ENCODE measurements around the gene STX1B.
"Not testable (repeated sequence)": the region's sequence is repeated elsewhere in the genome, so short reads cannot be mapped to it uniquely, and the experiment has no call there.

- TF ChIP-seq CTCF (optimal IDR thresholded peaks at IDR 0.05 in 1 of 3, IDR thresholded peaks at IDR 0.05 in 1 of 3, conservative IDR thresholded peaks at IDR 0.05 in 1 of 3; ENCODE audit: extremely low read depth in 1 of 3, insufficient read depth in 2 of 3, low read length in 3 of 3); EZH2 (IDR thresholded peaks at IDR 0.05; ENCODE audit: low read length): not testable (repeated sequence)
Observed at GRCh38 chr16:31013292-31013691, 2.9 kb upstream of the STX1B start.
